ENCODE data around the gene KLHDC4. TPM values are rescaled to one million over a fixed set of nuclear protein-coding genes. Genes with fewer than 3 reads are reported as not detected.
A peak's percentile ranks its signal among the peaks of the same experiment; 100 is the strongest.

Gene KLHDC4
- total RNA-seq, 1 donor from 2014 or later = 43.4 TPM

GRCh38 chr16:87702325-87702811 is 63.4 kb downstream of the KLHDC4 start:
- peak overlapping the region; percentile 30 for H3K27ac Mint-ChIP-seq (ENCODE audit: unreplicated experiment)
- no peak overlapping the region for H3K4me3 Mint-ChIP-seq (ENCODE audit: unreplicated experiment)
- TF ChIP-seq CTCF (IDR thresholded peaks at IDR 0.05; ENCODE audit: unreplicated experiment) = peak; percentile 43
- H3K4me1 Mint-ChIP-seq (ENCODE audit: unreplicated experiment) = peaks cover 11% of the 10 kb centered on the region
- no peaks in the 10 kb centered on the region for H3K9me3 Mint-ChIP-seq (ENCODE audit: unreplicated experiment)
- peaks cover 10% of the 10 kb centered on the region for H3K27me3 Mint-ChIP-seq (ENCODE audit: unreplicated experiment)
- H3K36me3 Mint-ChIP-seq (ENCODE audit: low read depth, unreplicated experiment) = peaks cover 15% of the 10 kb centered on the region
- peak; percentile 73 for DNase-seq (ENCODE audit: low spot score)

GRCh38 chr16:87701505-87701921 is 64.3 kb downstream of the KLHDC4 start:
- no peak overlapping the region for H3K4me3 Mint-ChIP-seq (ENCODE audit: unreplicated experiment)
- H3K27me3 Mint-ChIP-seq (ENCODE audit: unreplicated experiment) = peaks cover 10% of the 10 kb centered on the region
- H3K27ac Mint-ChIP-seq (ENCODE audit: unreplicated experiment) = no peak overlapping the region
- no peak for TF ChIP-seq CTCF (IDR thresholded peaks at IDR 0.05; ENCODE audit: unreplicated experiment)
- no peaks in the 10 kb centered on the region for H3K9me3 Mint-ChIP-seq (ENCODE audit: unreplicated experiment)
- peaks cover 17% of the 10 kb centered on the region for H3K36me3 Mint-ChIP-seq (ENCODE audit: low read depth, unreplicated experiment)
- no peak for DNase-seq (ENCODE audit: low spot score)
- H3K4me1 Mint-ChIP-seq (ENCODE audit: unreplicated experiment) = peaks cover 11% of the 10 kb centered on the region

- no peak for DNase-seq (ENCODE audit: low spot score)
- no peak for TF ChIP-seq CTCF (IDR thresholded peaks at IDR 0.05; ENCODE audit: unreplicated experiment)
- H3K9me3 Mint-ChIP-seq (ENCODE audit: unreplicated experiment) = no peaks in the 10 kb centered on the region
- H3K4me3 Mint-ChIP-seq (ENCODE audit: unreplicated experiment) = no peak overlapping the region
- no peak overlapping the region for H3K27ac Mint-ChIP-seq (ENCODE audit: unreplicated experiment)
- peaks cover 11% of the 10 kb centered on the region for H3K4me1 Mint-ChIP-seq (ENCODE audit: unreplicated experiment)
- H3K27me3 Mint-ChIP-seq (ENCODE audit: unreplicated experiment) = peaks cover 10% of the 10 kb centered on the region
- peaks cover 20% of the 10 kb centered on the region for H3K36me3 Mint-ChIP-seq (ENCODE audit: low read depth, unreplicated experiment)
Measured at GRCh38 chr16:87701078-87701460, 64.7 kb downstream of the KLHDC4 start.

- no peak for DNase-seq (ENCODE audit: low spot score)
- peaks cover 10% of the 10 kb centered on the region for H3K27me3 Mint-ChIP-seq (ENCODE audit: unreplicated experiment)
- no peak overlapping the region for H3K4me3 Mint-ChIP-seq (ENCODE audit: unreplicated experiment)
- H3K4me1 Mint-ChIP-seq (ENCODE audit: unreplicated experiment) = peaks cover 11% of the 10 kb centered on the region
- H3K27ac Mint-ChIP-seq (ENCODE audit: unreplicated experiment) = no peak overlapping the region
- TF ChIP-seq CTCF (IDR thresholded peaks at IDR 0.05; ENCODE audit: unreplicated experiment) = no peak
- H3K36me3 Mint-ChIP-seq (ENCODE audit: low read depth, unreplicated experiment) = peaks cover 20% of the 10 kb centered on the region
- H3K9me3 Mint-ChIP-seq (ENCODE audit: unreplicated experiment) = no peaks in the 10 kb centered on the region
Measured at GRCh38 chr16:87700406-87701077, 65.2 kb downstream of the KLHDC4 start.

GRCh38 chr16:87698676-87699199 is 67.0 kb downstream of the KLHDC4 start:
- no peak for DNase-seq (ENCODE audit: low spot score)
- H3K36me3 Mint-ChIP-seq (ENCODE audit: low read depth, unreplicated experiment) = peaks cover 20% of the 10 kb centered on the region
- no peak for TF ChIP-seq CTCF (IDR thresholded peaks at IDR 0.05; ENCODE audit: unreplicated experiment)

More at GRCh38 chr16:87698676-87699199, 67.0 kb downstream of the KLHDC4 start:
- H3K9me3 Mint-ChIP-seq (ENCODE audit: unreplicated experiment) = no peaks in the 10 kb centered on the region
- H3K4me1 Mint-ChIP-seq (ENCODE audit: unreplicated experiment) = peaks cover 11% of the 10 kb centered on the region
- H3K4me3 Mint-ChIP-seq (ENCODE audit: unreplicated experiment) = no peak overlapping the region
- no peak overlapping the region for H3K27ac Mint-ChIP-seq (ENCODE audit: unreplicated experiment)
- peaks cover 7% of the 10 kb centered on the region for H3K27me3 Mint-ChIP-seq (ENCODE audit: unreplicated experiment)
